CD4-positive, CD25-positive, alpha-beta regulatory T cell (primary cell): ENCODE data around the gene LY6G5B. TPM values are rescaled to one million over a fixed set of nuclear protein-coding genes. Genes with fewer than 3 reads are reported as not detected.
A peak's percentile ranks its signal among the peaks of the same experiment; 100 is the strongest.

Experiments used
- ATAC-seq, 2 donors: fragments of 150-1000 bp; cut with Tn5 transposase; one replicate each; pipeline ENCODE4 v1.10.0; 2021; ENCODE audit warnings: low read depth in 2 of 2, moderate number of reproducible peaks in 2 of 2, moderate library complexity in 1 of 2
- DNase-seq, 3 donors: peaks; one replicate each; pipeline versions ENCODE4 v3.0.0 to v3.0.0-alpha.2; 2012 to 2022; ENCODE audit warnings: mixed read lengths in 1 of 3
- H3K27ac ChIP-seq: one replicate; pipeline ENCODE4 v1.7.0; 2013; ENCODE audit warnings: mild to moderate bottlenecking, low read length; ENCODE audit not compliant: insufficient read depth, poor library complexity, severe bottlenecking
- H3K27me3 ChIP-seq: one replicate; pipeline ENCODE4 v1.7.0; 2013; ENCODE audit warnings: low read length; ENCODE audit not compliant: control insufficient read depth, insufficient read depth
- H3K36me3 ChIP-seq: one replicate; pipeline ENCODE4 v1.7.0; 2013; ENCODE audit warnings: mild to moderate bottlenecking, low read length, moderate library complexity; ENCODE audit not compliant: control insufficient read depth, insufficient read depth
- H3K4me1 ChIP-seq: 2 replicates; pipeline ENCODE4 v1.7.0; 2013; ENCODE audit warnings: mild to moderate bottlenecking, low read length; ENCODE audit not compliant: insufficient read depth, control insufficient read depth, poor library complexity, severe bottlenecking
- H3K4me3 ChIP-seq: one replicate; pipeline ENCODE4 v1.7.0; 2013; ENCODE audit warnings: low read depth, mild to moderate bottlenecking, low read length, moderate library complexity
- H3K9me3 ChIP-seq, 2 experiments: 1 replicate in 1 of 2; 2 replicates in 1 of 2; pipeline ENCODE4 v1.7.0; 2013; ENCODE audit warnings: low read length in 2 of 2, mild to moderate bottlenecking in 1 of 2, moderate library complexity in 1 of 2; ENCODE audit not compliant: control insufficient read depth in 2 of 2
- H3K27ac Mint-ChIP-seq, 3 donors: one replicate each; pipeline ENCODE4 v1.8.0; 2020 to 2022; ENCODE audit warnings: mild to moderate bottlenecking in 3 of 3, mixed read lengths in 3 of 3, moderate library complexity in 2 of 3
- H3K27me3 Mint-ChIP-seq: one replicate; pipeline ENCODE4 v1.8.0; 2022; ENCODE audit warnings: mild to moderate bottlenecking, mixed read lengths
- H3K36me3 Mint-ChIP-seq: one replicate; pipeline ENCODE4 v1.8.0; 2020; ENCODE audit warnings: mixed read lengths
- H3K4me1 Mint-ChIP-seq, 4 donors: one replicate each; pipeline ENCODE4 v1.8.0; 2020 to 2022; ENCODE audit warnings: mixed read lengths in 4 of 4, mild to moderate bottlenecking in 1 of 4
- H3K4me3 Mint-ChIP-seq, 4 donors: one replicate each; pipeline ENCODE4 v1.8.0; 2020 to 2022; ENCODE audit warnings: mild to moderate bottlenecking in 4 of 4, mixed read lengths in 4 of 4, moderate library complexity in 3 of 4
- H3K9me3 Mint-ChIP-seq, 7 donors: one replicate each; pipeline ENCODE4 v1.8.0; 2020 to 2022; ENCODE audit warnings: mixed read lengths in 7 of 7, mild to moderate bottlenecking in 3 of 7, moderate library complexity in 2 of 7
- polyA plus RNA-seq, 4 donors: library from polyadenylated mRNA; unstranded; fragments of 300-500 nt; fragmentation: Illumina TruSeq; gene quantifications; one replicate each; pipeline ENCODE4 v1.2.3, GENCODE V29; 2021
- total RNA-seq: library from RNA; stranded (reverse); gene quantifications from one replicate; pipeline ENCODE4 v1.2.3, GENCODE V29; 2022

LY6G5B gene
- total and polyA plus RNA-seq, 5 donors from 2014 or later = 38.8 TPM; not detected in 4

- Histone ChIP-seq H3K27me3 (no peaks in the 10 kb centered on the region), H3K27ac (no peak overlapping the region), H3K4me3 (no peak overlapping the region), H3K36me3 (peaks cover 73% of the 10 kb centered on the region), H3K9me3 (no peaks in the 10 kb centered on the region), H3K4me1 (no peaks in the 10 kb centered on the region)
- DNase-seq = no peak
- Mint-ChIP-seq H3K27me3 (no peaks in the 10 kb centered on the region), H3K4me3 (peak overlapping the region in 1 of 4 donors; percentile 16), H3K4me1 (peaks cover 0 to 8% (median 2%) of the 10 kb centered on the region in 4 donors), H3K27ac (no peak overlapping the region), H3K9me3 (no peaks in the 10 kb centered on the region), H3K36me3 (peaks cover 39% of the 10 kb centered on the region)
- no peak for ATAC-seq
These were observed 22.6 kb downstream of the LY6G5B start for GRCh38 chr6:31692353-31692752.

DNA sequence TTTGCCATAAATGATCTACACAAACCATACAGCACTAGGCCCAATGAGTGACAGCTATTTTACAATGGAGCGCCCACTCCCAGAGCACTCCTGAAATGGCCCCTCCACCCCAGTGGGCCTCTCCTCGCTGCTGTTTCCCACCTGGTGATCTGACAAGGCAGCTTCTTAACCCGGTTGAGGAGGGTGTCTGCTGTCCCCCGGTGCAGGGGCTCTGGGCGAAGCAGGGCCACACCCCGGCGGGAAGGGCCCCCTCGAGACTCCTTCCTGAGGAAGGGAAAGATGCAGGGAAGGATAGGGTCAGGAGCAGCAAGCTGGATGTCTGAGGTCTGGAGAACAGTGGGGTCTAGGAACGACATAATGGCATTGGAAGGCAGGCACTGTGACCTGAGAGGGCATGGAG is 23.1 kb downstream of the LY6G5B start:
- Histone ChIP-seq H3K36me3 (peaks cover 72% of the 10 kb centered on the region), H3K4me1 (no peaks in the 10 kb centered on the region), H3K27ac (no peak overlapping the region), H3K27me3 (no peaks in the 10 kb centered on the region), H3K9me3 (no peaks in the 10 kb centered on the region), H3K4me3 (no peak overlapping the region)
- ATAC-seq (no peak), DNase-seq (no peak)
- Mint-ChIP-seq H3K9me3 (no peaks in the 10 kb centered on the region), H3K36me3 (peaks cover 41% of the 10 kb centered on the region), H3K4me3 (no peak overlapping the region), H3K27ac (peak overlapping the region in 1 of 3 donors; percentile 36), H3K27me3 (no peaks in the 10 kb centered on the region), H3K4me1 (peaks cover 3 to 13% (median 7%) of the 10 kb centered on the region in 4 donors)

- H3K27me3 Mint-ChIP-seq = no peaks in the 10 kb centered on the region
- Histone ChIP-seq H3K27me3 (no peaks in the 10 kb centered on the region), H3K27ac (no peak overlapping the region), H3K4me1 (no peaks in the 10 kb centered on the region), H3K9me3 (no peaks in the 10 kb centered on the region), H3K36me3 (peaks cover 67% of the 10 kb centered on the region), H3K4me3 (no peak overlapping the region)
- peaks cover 40% of the 10 kb centered on the region for H3K36me3 Mint-ChIP-seq
- H3K4me1 Mint-ChIP-seq = peaks cover 5 to 16% (median 9%) of the 10 kb centered on the region in 4 donors
- peak overlapping the region in 1 of 3 donors; percentile 6 for H3K27ac Mint-ChIP-seq
- DNase-seq (no peak), ATAC-seq (no peak)
- H3K4me3 Mint-ChIP-seq = no peak overlapping the region
- H3K9me3 Mint-ChIP-seq = no peaks in the 10 kb centered on the region
These were observed 23.8 kb downstream of the LY6G5B start for GRCh38 chr6:31693535-31693934.

GRCh38 chr6:31697555-31697954 is 27.8 kb downstream of the LY6G5B start:
- ATAC-seq = no peak

DNA sequence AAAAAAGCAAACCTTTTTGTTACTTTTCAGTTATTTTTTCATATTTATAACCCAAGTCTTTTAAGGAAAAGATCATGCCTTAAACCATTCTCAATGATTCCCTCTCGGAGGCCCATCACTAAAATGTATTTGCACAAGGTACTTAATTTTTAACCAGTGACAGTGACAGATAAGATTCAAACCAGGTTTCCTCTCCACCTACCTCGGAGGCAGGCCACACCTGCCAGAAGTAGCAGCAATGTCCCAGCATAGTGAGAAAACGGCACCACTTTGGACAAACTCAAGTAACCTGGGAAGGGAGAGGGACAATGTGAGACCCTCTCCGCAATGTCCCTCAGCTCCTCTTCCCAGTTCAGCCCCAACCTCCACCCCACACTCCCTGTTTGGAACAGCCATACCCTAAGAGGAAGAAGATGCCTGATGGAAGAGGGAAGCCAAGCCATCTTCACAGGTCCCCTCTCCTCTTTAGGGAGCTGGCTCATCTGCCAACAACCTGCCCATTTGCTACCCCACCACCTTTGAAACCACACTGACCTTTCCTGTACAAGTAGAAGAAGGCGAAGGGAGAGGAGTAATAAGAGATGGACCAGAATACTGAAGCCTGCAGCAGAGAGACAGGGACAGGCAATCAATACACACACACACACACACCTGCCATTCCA is 31.1 kb downstream of the LY6G5B start:
- Mint-ChIP-seq H3K4me1 (peaks cover 5 to 57% (median 39%) of the 10 kb centered on the region in 4 donors), H3K36me3 (peaks cover 21% of the 10 kb centered on the region), H3K27ac (peak overlapping the region; percentile 49 to 98 (median 98)), H3K27me3 (peaks cover 6% of the 10 kb centered on the region), H3K9me3 (no peaks in the 10 kb centered on the region), H3K4me3 (peak overlapping the region; percentile 84 to 100 (median 98))
- DNase-seq (no peak), ATAC-seq (no peak)
- peaks cover 19% of the 10 kb centered on the region for H3K36me3 ChIP-seq
- peak overlapping the region; percentile 48 for H3K4me3 ChIP-seq
- H3K27ac ChIP-seq = no peak overlapping the region
- no peaks in the 10 kb centered on the region for H3K27me3 ChIP-seq
- H3K9me3 ChIP-seq = no peaks in the 10 kb centered on the region
- H3K4me1 ChIP-seq = peaks cover 32% of the 10 kb centered on the region

More at GRCh38 chr6:31697555-31697954, 27.8 kb downstream of the LY6G5B start:
- Mint-ChIP-seq H3K27ac (peak overlapping the region; percentile 37 to 79 (median 38)), H3K9me3 (no peaks in the 10 kb centered on the region), H3K27me3 (peaks cover 2% of the 10 kb centered on the region), H3K36me3 (peaks cover 30% of the 10 kb centered on the region), H3K4me3 (no peak overlapping the region), H3K4me1 (peaks cover 5 to 45% (median 33%) of the 10 kb centered on the region in 4 donors)
- Histone ChIP-seq H3K27me3 (no peaks in the 10 kb centered on the region), H3K9me3 (no peaks in the 10 kb centered on the region), H3K4me3 (no peak overlapping the region), H3K36me3 (peaks cover 42% of the 10 kb centered on the region), H3K4me1 (peaks cover 22% of the 10 kb centered on the region), H3K27ac (no peak overlapping the region)
- DNase-seq = peak in 1 of 3 donors; percentile 10

DNA sequence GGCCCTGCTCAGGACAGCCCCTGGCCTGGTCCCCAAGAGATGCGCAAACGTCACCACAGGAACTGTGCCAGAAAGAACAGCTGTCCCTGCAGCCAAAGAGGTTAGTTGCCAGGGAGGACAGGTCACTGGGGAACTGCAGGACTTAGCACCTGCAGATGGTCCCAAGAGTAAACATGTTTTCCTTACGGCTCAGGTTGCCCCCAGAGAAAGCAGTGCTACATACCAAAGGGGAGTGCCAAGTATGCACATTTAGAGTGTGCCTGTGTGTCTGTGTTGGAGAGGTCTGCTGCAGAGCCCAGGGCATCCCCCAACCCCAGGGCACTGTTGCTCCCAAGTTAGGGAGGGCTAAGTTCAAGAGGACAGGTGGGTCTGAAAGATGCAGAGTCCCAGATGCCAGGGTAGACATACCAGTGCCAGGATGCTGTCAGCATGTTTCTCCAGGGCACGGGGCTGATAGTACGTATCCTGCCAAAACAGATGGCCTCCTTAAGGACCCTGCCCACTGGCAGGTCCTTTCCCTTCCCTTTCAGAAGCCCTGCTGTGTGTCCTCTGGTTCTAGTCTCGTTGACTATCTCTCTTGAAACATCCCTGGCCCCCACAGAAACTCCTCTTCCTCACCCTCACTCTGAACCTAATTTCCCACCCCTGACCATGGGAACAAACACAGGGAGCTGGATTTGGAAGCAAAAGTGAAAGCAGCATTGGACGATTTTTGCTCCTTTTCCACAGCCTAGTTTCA is 32.1 kb downstream of the LY6G5B start:
- H3K27ac Mint-ChIP-seq = peak overlapping the region; percentile 98 to 99 (median 98)
- no peaks in the 10 kb centered on the region for H3K9me3 Mint-ChIP-seq
- H3K27me3 Mint-ChIP-seq = peaks cover 6% of the 10 kb centered on the region
- H3K4me1 Mint-ChIP-seq = peaks cover 5 to 57% (median 39%) of the 10 kb centered on the region in 4 donors
- Histone ChIP-seq H3K9me3 (no peaks in the 10 kb centered on the region), H3K27ac (peak overlapping the region; percentile 98), H3K27me3 (no peaks in the 10 kb centered on the region), H3K4me1 (peaks cover 32% of the 10 kb centered on the region), H3K4me3 (peak overlapping the region; percentile 93), H3K36me3 (peaks cover 14% of the 10 kb centered on the region)
- H3K4me3 Mint-ChIP-seq = peak overlapping the region; percentile 84 to 100 (median 98)
- no peak for ATAC-seq
- DNase-seq = peak in 1 of 3 donors; percentile 20
- peaks cover 20% of the 10 kb centered on the region for H3K36me3 Mint-ChIP-seq

DNA sequence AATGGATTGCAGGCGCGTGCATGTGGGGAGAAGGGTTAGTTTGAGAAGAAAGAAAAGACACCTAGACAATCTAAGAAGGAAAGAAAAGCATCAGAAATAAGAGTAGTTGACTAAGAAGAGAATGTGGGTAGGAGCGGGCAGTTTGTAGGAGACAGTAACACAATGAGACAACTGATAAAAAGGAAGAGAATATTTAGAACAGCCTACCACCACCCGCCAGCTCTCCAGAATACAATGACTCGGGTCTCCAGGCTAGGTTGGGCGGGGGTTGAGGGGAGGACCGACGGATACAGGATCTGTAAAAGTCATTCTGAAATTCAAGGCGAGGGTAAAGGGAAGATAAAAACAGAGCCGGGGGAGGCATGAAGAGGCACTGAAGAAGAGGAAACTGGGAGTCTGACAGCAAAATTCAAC is 32.6 kb downstream of the LY6G5B start:
- H3K36me3 Mint-ChIP-seq = peaks cover 14% of the 10 kb centered on the region
- peaks cover 5 to 52% (median 37%) of the 10 kb centered on the region in 4 donors for H3K4me1 Mint-ChIP-seq
- H3K9me3 Mint-ChIP-seq = no peaks in the 10 kb centered on the region
- ATAC-seq (no peak), DNase-seq (no peak)
- peak overlapping the region; percentile 93 for H3K4me3 ChIP-seq
- peak overlapping the region; percentile 98 to 99 (median 98) for H3K27ac Mint-ChIP-seq
- H3K27me3 ChIP-seq = no peaks in the 10 kb centered on the region
- peak overlapping the region; percentile 98 for H3K27ac ChIP-seq
- peak overlapping the region; percentile 84 to 100 (median 98) for H3K4me3 Mint-ChIP-seq
- peaks cover 6% of the 10 kb centered on the region for H3K27me3 Mint-ChIP-seq
- H3K36me3 ChIP-seq = peaks cover 13% of the 10 kb centered on the region
- H3K4me1 ChIP-seq = peaks cover 32% of the 10 kb centered on the region
- no peaks in the 10 kb centered on the region for H3K9me3 ChIP-seq
